K562 (cell line): Measurements from ENCODE around the gene IDH2. TPM values are rescaled to one million over a fixed set of nuclear protein-coding genes. Genes with fewer than 3 reads are reported as not detected.
A peak's percentile ranks its signal among the peaks of the same experiment; 100 is the strongest.

Source experiments
- ARHGAP35 ChIP-seq: fragments of 450-650 bp; IDR thresholded peaks from 2 replicates; pipeline ENCODE4 v1.6.1; 2018; ENCODE audit not compliant: partially characterized antibody
- HMG20A ChIP-seq: fragments of 450-650 bp; formaldehyde crosslinking; conservative IDR thresholded peaks from 2 replicates; pipeline ENCODE4 v1.4.0; 2020; ENCODE audit warnings: mild to moderate bottlenecking, mixed read lengths
- KHSRP ChIP-seq: fragments of 450-650 bp; IDR thresholded peaks from 2 replicates; pipeline ENCODE4 v1.6.1; 2017
- L3MBTL2 ChIP-seq: fragments of 450-650 bp; IDR thresholded peaks from 2 replicates; pipeline ENCODE4 v1.6.1; 2016; ENCODE audit warnings: mild to moderate bottlenecking, moderate library complexity
- MAZ ChIP-seq, 2 experiments: fragments of 450-650 bp in 1 of 2; sonication (generic) in 1 of 2; formaldehyde crosslinking; IDR thresholded peaks in 1 of 2; conservative IDR thresholded peaks in 1 of 2; 2 replicates each; pipeline versions ENCODE4 v1.4.0 to v1.5.0; 2020; ENCODE audit warnings: mild to moderate bottlenecking in 1 of 2, missing genetic modification reagents in 1 of 2
- MXI1 ChIP-seq: IDR thresholded peaks from 2 replicates; pipeline ENCODE4 v1.6.1; 2011; ENCODE audit warnings: low read depth, mild to moderate bottlenecking, improper control_type of control experiment, low read length
- PRPF4 ChIP-seq: fragments of 200-400 bp; formaldehyde crosslinking; IDR thresholded peaks from one replicate; pipeline ENCODE4 v1.6.1; 2017; ENCODE audit warnings: low read length, low read depth, mild to moderate bottlenecking; ENCODE audit not compliant: insufficient read depth, poor library complexity, severe bottlenecking
- REST ChIP-seq, 2 experiments: fragments of 450-650 bp; formaldehyde crosslinking in 1 of 2; IDR thresholded peaks; 2 replicates each; pipeline versions ENCODE4 v1.4.0 to v1.6.1; 2014 to 2020; ENCODE audit warnings: mild to moderate bottlenecking in 2 of 2, borderline replicate concordance in 1 of 2, low read depth in 1 of 2
- SMC3 ChIP-seq: conservative IDR thresholded peaks from 2 replicates; pipeline ENCODE4 v1.6.1; 2011; ENCODE audit warnings: low read depth, low read length, improper control_type of control experiment; ENCODE audit not compliant: insufficient read depth
- SRSF3 ChIP-seq: fragments of 200-400 bp; formaldehyde crosslinking; IDR thresholded peaks from 2 replicates; pipeline ENCODE4 v1.6.1; 2016; ENCODE audit warnings: mild to moderate bottlenecking, low read length, moderate library complexity; ENCODE audit not compliant: insufficient read depth
- ZFX ChIP-seq: sonication (generic); formaldehyde crosslinking; IDR thresholded peaks from 2 replicates; pipeline ENCODE4 v1.8.0; 2022; ENCODE audit warnings: mild to moderate bottlenecking, missing genetic modification reagents, moderate library complexity
- ZNF324 ChIP-seq: fragments of 250-450 bp; sonication (Bioruptor Pico); IDR thresholded peaks from 2 replicates; pipeline ENCODE4 v1.4.0; 2020; ENCODE audit warnings: mild to moderate bottlenecking
- ZSCAN32 ChIP-seq: fragments of 450-650 bp; formaldehyde crosslinking; IDR thresholded peaks from 2 replicates; pipeline ENCODE4 v1.4.0; 2020; ENCODE audit warnings: mild to moderate bottlenecking, moderate library complexity
- polyA plus RNA-seq, 8 experiments: library from polyadenylated mRNA; depleted of rRNA in 4 of 8; stranded (reverse) in 5 of 8; unstranded in 3 of 8; fragments of >200 nt; fragmentation: Nextera tagmentation in 2 of 8; fragmentation: Illumina TruSeq in 1 of 8; extraction: Ambion mirVana in 2 of 8; extraction: Trizol in 1 of 8; gene quantifications; 2 replicates each; pipeline versions ENCODE4 v1.2.1 to v1.2.3, GENCODE V29; 2011 to 2014; ENCODE audit warnings: inconsistent platforms in 1 of 8, missing spikeins in 1 of 8
- total RNA-seq, 7 experiments: library from RNA; depleted of rRNA in 6 of 7; stranded (reverse); fragments of >200 nt in 6 of 7; fragmentation: Illumina TruSeq in 2 of 7; extraction: Trizol in 2 of 7; gene quantifications; 2 replicates each; pipeline versions ENCODE4 v1.2.1 to v1.2.3, GENCODE V29; 2011 to 2021; ENCODE audit warnings: low replicate concordance in 1 of 7
- TF ChIP-seq, protein P1 (sequence below): fragments of 250-450 bp; sonication (Bioruptor Pico); IDR thresholded peaks from 2 replicates; pipeline ENCODE4 v1.8.0; 2022; ENCODE audit warnings: moderate library complexity, mild to moderate bottlenecking, inconsistent platforms
- TF ChIP-seq, protein P2 (sequence below): fragments of 250-450 bp; sonication (Bioruptor Pico); IDR thresholded peaks from 2 replicates; pipeline ENCODE4 v1.6.1; 2021; ENCODE audit warnings: mild to moderate bottlenecking
- TF ChIP-seq, protein P3 (sequence below): IDR thresholded peaks from 2 replicates; pipeline ENCODE4 v1.6.1; 2014; ENCODE audit warnings: antibody characterized with exemption

The IDH2 gene
- total and polyA plus RNA-seq, 9 of the 15 experiments (the other 6 are each of a cell fraction or from before 2014, with no cell fraction given): 0.70 to 99.9 (median 59.2) TPM

GRCh38 chr15:90071220-90071807, 31.0 kb downstream of the IDH2 start (continued):
- TF ChIP-seq REST (IDR thresholded peaks at IDR 0.05; ENCODE audit: borderline replicate concordance): peak; percentile 91
- TF ChIP-seq REST (CRISPR knock-in tag; IDR thresholded peaks at IDR 0.05; ENCODE audit: low read depth): no peak
- TF ChIP-seq MXI1: no peak
- no peak for TF ChIP-seq SRSF3
- TF ChIP-seq, protein P1, sequence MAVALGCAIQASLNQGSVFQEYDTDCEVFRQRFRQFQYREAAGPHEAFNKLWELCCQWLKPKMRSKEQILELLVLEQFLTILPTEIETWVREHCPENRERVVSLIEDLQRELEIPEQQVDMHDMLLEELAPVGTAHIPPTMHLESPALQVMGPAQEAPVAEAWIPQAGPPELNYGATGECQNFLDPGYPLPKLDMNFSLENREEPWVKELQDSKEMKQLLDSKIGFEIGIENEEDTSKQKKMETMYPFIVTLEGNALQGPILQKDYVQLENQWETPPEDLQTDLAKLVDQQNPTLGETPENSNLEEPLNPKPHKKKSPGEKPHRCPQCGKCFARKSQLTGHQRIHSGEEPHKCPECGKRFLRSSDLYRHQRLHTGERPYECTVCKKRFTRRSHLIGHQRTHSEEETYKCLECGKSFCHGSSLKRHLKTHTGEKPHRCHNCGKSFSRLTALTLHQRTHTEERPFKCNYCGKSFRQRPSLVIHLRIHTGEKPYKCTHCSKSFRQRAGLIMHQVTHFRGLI (CRISPR knock-in tag): no peak
- no peak for TF ChIP-seq ZFX (CRISPR knock-in tag)
- no peak for TF ChIP-seq PRPF4
- no peak for TF ChIP-seq ZSCAN32 (CRISPR knock-in tag)
- TF ChIP-seq ZNF324 (CRISPR knock-in tag): no peak
- TF ChIP-seq MAZ (CRISPR knock-in tag; conservative IDR thresholded peaks at IDR 0.05 in 1 of 2, IDR thresholded peaks at IDR 0.05 in 1 of 2): peak in 1 of 2 experiments; percentile 58; a peak in 2 of 4 replicates
- TF ChIP-seq KHSRP: no peak
- TF ChIP-seq L3MBTL2: no peak
- TF ChIP-seq SMC3: peak; percentile 85
- TF ChIP-seq, protein P2, sequence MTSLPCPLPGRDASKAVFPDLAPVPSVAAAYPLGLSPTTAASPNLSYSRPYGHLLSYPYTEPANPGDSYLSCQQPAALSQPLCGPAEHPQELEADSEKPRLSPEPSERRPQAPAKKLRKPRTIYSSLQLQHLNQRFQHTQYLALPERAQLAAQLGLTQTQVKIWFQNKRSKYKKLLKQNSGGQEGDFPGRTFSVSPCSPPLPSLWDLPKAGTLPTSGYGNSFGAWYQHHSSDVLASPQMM (CRISPR knock-in tag): no peak
- TF ChIP-seq ARHGAP35: no peak
- TF ChIP-seq, protein P3, sequence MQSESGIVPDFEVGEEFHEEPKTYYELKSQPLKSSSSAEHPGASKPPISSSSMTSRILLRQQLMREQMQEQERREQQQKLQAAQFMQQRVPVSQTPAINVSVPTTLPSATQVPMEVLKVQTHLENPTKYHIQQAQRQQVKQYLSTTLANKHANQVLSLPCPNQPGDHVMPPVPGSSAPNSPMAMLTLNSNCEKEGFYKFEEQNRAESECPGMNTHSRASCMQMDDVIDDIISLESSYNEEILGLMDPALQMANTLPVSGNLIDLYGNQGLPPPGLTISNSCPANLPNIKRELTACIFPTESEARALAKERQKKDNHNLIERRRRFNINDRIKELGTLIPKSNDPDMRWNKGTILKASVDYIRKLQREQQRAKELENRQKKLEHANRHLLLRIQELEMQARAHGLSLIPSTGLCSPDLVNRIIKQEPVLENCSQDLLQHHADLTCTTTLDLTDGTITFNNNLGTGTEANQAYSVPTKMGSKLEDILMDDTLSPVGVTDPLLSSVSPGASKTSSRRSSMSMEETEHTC: 0 out of 2 replicates have a peak, but pooled peaks have one; percentile 10
- TF ChIP-seq HMG20A: no peak
